Neural progenitor cell (in vitro differentiated cells): ENCODE results near the gene UBE2QL1. TPM values are rescaled to one million over a fixed set of nuclear protein-coding genes. Genes with fewer than 3 reads are reported as not detected.

ENCODE experiments used
- DNase-seq: peaks from one replicate; pipeline ENCODE4 v3.0.0-alpha.2; 2016; ENCODE audit warnings: low spot score
- H2AFZ ChIP-seq: fragments of 200-600 bp; sonication (generic); replicated peaks from 2 replicates; pipeline ENCODE4 v1.6.1; 2016; ENCODE audit warnings: antibody characterized with exemption
- H3F3A ChIP-seq: fragments of 200-600 bp; sonication (generic); 2 replicates; pipeline ENCODE4 v1.6.1; 2016; ENCODE audit warnings: antibody characterized with exemption, low read depth
- H3K27ac ChIP-seq: fragments of 200-600 bp; sonication (generic); 2 replicates; pipeline ENCODE4 v1.5.1; 2016; ENCODE audit warnings: mild to moderate bottlenecking
- H3K27me3 ChIP-seq: fragments of 200-600 bp; sonication (generic); 2 replicates; pipeline ENCODE4 v1.6.1; 2016; ENCODE audit warnings: mild to moderate bottlenecking, moderate library complexity
- H3K36me3 ChIP-seq: fragments of 200-600 bp; sonication (generic); 2 replicates; pipeline ENCODE4 v1.5.1; 2016
- H3K4me1 ChIP-seq: fragments of 200-600 bp; sonication (generic); 2 replicates; pipeline ENCODE4 v1.6.1; 2016; ENCODE audit warnings: mixed run types
- H3K4me2 ChIP-seq: fragments of 200-600 bp; sonication (generic); 2 replicates; pipeline ENCODE4 v1.6.1; 2016
- H3K4me3 ChIP-seq: fragments of 200-600 bp; sonication (generic); 2 replicates; pipeline ENCODE4 v1.5.1; 2016
- H3K79me2 ChIP-seq: fragments of 200-600 bp; sonication (generic); 2 replicates; pipeline ENCODE4 v1.6.1; 2016; ENCODE audit warnings: low read depth
- H3K9ac ChIP-seq: fragments of 200-600 bp; sonication (generic); 2 replicates; pipeline ENCODE4 v1.6.1; 2016
- H3K9me3 ChIP-seq: fragments of 200-600 bp; sonication (generic); 2 replicates; pipeline ENCODE4 v1.5.1; 2016; ENCODE audit warnings: low read depth
- H4K20me1 ChIP-seq: fragments of 200-600 bp; sonication (generic); 2 replicates; pipeline ENCODE4 v1.6.1; 2016; ENCODE audit warnings: low read depth
- H3K27ac Mint-ChIP-seq: 3 replicates; pipeline ENCODE4 v1.8.0; 2021; ENCODE audit warnings: mixed read lengths
- H3K27me3 Mint-ChIP-seq: 2 replicates; pipeline ENCODE4 v1.8.0; 2022; ENCODE audit warnings: low read depth, mild to moderate bottlenecking, inconsistent platforms, moderate library complexity, mixed read lengths; ENCODE audit not compliant: insufficient read depth
- H3K36me3 Mint-ChIP-seq: 3 replicates; pipeline ENCODE4 v1.8.0; 2021; ENCODE audit warnings: mixed read lengths
- H3K4me1 Mint-ChIP-seq: 3 replicates; pipeline ENCODE4 v1.8.0; 2021; ENCODE audit warnings: mixed read lengths
- H3K4me3 Mint-ChIP-seq: 3 replicates; pipeline ENCODE4 v1.8.0; 2021; ENCODE audit warnings: mild to moderate bottlenecking, moderate library complexity, mixed read lengths
- H3K9me3 Mint-ChIP-seq: 3 replicates; pipeline ENCODE4 v1.8.0; 2020; ENCODE audit warnings: mixed read lengths
- EZH2 ChIP-seq: fragments of 200-600 bp; sonication (generic); IDR thresholded peaks from 2 replicates; pipeline ENCODE4 v1.6.1; 2017; ENCODE audit warnings: antibody characterized with exemption, mild to moderate bottlenecking, moderate library complexity
- EZH2phosphoT487 ChIP-seq: fragments of 200-600 bp; sonication (generic); IDR thresholded peaks from 2 replicates; pipeline ENCODE4 v1.6.1; 2017; ENCODE audit warnings: antibody characterized with exemption
- total RNA-seq: library from RNA; depleted of rRNA; stranded (reverse); fragments of >200 nt; gene quantifications from 2 replicates; pipeline ENCODE4 v1.2.3, GENCODE V29; 2015; ENCODE audit warnings: low replicate concordance
- TF ChIP-seq, protein P1 (sequence below): fragments of 200-600 bp; sonication (generic); IDR thresholded peaks from 2 replicates; pipeline ENCODE4 v1.5.1; 2017; ENCODE audit warnings: antibody characterized with exemption, mild to moderate bottlenecking

UBE2QL1 gene
- total RNA-seq, 1 donor from 2014 or later, result 0.30 TPM

DNA sequence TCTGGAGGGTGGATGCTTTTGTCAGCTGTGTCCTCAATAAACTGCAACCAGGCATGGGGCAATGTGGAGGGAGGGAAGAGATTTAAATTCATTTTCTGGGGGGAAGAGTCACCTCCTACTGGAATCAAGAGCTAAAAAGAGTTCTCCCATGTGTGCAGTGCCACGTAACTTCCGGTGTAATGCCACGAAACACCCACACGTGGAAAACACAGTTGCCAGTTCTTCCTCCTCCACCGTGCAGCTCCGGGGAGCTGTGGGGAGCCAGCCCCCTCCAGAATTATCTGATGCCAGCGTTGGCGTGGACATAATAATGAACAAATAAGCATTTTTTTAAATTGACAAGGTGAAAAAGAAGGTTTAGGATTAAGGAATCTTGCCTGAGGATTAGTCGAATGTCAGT lies 38.2 kb upstream of the UBE2QL1 start:
- no peaks in the 10 kb centered on the region for H4K20me1 ChIP-seq
- TF ChIP-seq, protein P1, sequence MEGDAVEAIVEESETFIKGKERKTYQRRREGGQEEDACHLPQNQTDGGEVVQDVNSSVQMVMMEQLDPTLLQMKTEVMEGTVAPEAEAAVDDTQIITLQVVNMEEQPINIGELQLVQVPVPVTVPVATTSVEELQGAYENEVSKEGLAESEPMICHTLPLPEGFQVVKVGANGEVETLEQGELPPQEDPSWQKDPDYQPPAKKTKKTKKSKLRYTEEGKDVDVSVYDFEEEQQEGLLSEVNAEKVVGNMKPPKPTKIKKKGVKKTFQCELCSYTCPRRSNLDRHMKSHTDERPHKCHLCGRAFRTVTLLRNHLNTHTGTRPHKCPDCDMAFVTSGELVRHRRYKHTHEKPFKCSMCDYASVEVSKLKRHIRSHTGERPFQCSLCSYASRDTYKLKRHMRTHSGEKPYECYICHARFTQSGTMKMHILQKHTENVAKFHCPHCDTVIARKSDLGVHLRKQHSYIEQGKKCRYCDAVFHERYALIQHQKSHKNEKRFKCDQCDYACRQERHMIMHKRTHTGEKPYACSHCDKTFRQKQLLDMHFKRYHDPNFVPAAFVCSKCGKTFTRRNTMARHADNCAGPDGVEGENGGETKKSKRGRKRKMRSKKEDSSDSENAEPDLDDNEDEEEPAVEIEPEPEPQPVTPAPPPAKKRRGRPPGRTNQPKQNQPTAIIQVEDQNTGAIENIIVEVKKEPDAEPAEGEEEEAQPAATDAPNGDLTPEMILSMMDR, result no peak
- TF ChIP-seq EZH2phosphoT487, result no peak
- TF ChIP-seq EZH2, result no peak
- H3K27ac ChIP-seq, result no peak overlapping the region

DNA sequence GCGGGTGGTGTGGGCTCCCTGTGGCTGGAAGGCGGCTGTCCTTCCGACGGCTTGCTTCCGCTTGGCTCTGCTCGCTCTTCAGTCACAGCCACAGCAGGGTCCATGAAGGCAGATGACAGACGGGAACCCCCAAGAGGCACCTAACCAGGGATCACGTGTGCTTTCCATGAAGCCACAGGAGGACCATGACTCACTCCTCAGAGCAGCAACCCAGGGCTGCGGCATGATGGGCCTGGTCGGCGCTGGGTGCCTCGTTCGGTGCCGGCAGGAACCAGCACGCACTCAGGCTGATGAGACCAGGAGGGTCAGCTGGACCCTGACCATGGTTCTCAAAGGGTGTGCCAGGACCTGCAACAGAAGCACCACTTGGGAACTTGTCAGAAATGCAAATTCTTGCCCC lies 37.5 kb upstream of the UBE2QL1 start:
- no peak for DNase-seq
- H3K4me1 Mint-ChIP-seq, result peaks cover 4% of the 10 kb centered on the region
- H3K27me3 ChIP-seq, result no peaks in the 10 kb centered on the region
- no peaks in the 10 kb centered on the region for H3K79me2 ChIP-seq
- peaks cover 8% of the 10 kb centered on the region for H3K4me1 ChIP-seq
- no peak overlapping the region for H3K27ac Mint-ChIP-seq
- no peaks in the 10 kb centered on the region for H3F3A ChIP-seq
- H3K36me3 ChIP-seq, result no peaks in the 10 kb centered on the region
- no peak overlapping the region for H3K4me2 ChIP-seq
- no peaks in the 10 kb centered on the region for H3K9me3 ChIP-seq
- no peak overlapping the region for H3K4me3 Mint-ChIP-seq
- H4K20me1 ChIP-seq, result no peaks in the 10 kb centered on the region
- H3K27me3 Mint-ChIP-seq, result peaks cover 5% of the 10 kb centered on the region
- no peak overlapping the region for H2AFZ ChIP-seq
- H3K9ac ChIP-seq, result no peak overlapping the region
- H3K36me3 Mint-ChIP-seq, result no peaks in the 10 kb centered on the region
- no peaks in the 10 kb centered on the region for H3K9me3 Mint-ChIP-seq
- TF ChIP-seq, protein P1, result no peak
- TF ChIP-seq EZH2 (no peak), EZH2phosphoT487 (no peak)
- no peak overlapping the region for H3K27ac ChIP-seq
- H3K4me3 ChIP-seq, result no peak overlapping the region

More for the DNA sequence above, 38.2 kb upstream of the UBE2QL1 start:
- H3K9me3 Mint-ChIP-seq, result no peaks in the 10 kb centered on the region
- H3K27me3 Mint-ChIP-seq, result peaks cover 5% of the 10 kb centered on the region
- Histone ChIP-seq H3K79me2 (no peaks in the 10 kb centered on the region), H3K9me3 (no peaks in the 10 kb centered on the region), H2AFZ (no peak overlapping the region), H3K27me3 (no peaks in the 10 kb centered on the region), H3K4me2 (no peak overlapping the region), H3K9ac (no peak overlapping the region), H3F3A (no peaks in the 10 kb centered on the region), H3K4me3 (no peak overlapping the region), H3K36me3 (no peaks in the 10 kb centered on the region), H3K4me1 (peaks cover 8% of the 10 kb centered on the region)
- H3K36me3 Mint-ChIP-seq, result no peaks in the 10 kb centered on the region
- H3K4me1 Mint-ChIP-seq, result peaks cover 4% of the 10 kb centered on the region
- DNase-seq, result no peak
- H3K27ac Mint-ChIP-seq, result no peak overlapping the region
- no peak overlapping the region for H3K4me3 Mint-ChIP-seq

DNA sequence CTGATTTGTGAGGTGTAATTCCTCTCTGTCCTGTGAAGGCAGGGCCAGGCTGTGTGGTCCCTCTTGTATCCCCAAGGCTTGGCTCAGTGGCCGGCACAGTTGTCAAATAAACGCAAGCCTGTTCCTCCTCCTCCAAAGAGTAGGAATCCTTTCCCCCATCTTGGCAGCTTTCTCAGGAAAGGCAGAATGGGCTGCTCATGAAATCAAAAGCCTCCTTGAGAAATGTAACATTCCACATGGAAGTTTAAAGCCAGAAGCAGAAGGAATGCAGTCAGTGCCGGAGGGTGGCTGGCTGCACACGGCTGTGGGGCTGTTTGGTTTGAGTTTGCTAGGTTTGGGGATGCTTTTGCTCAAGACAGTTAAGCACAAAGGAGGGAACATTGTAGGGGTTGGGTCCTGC lies 35.8 kb upstream of the UBE2QL1 start:
- TF ChIP-seq, protein P1, result no peak
- TF ChIP-seq EZH2, result no peak
- no peak for TF ChIP-seq EZH2phosphoT487
- no peaks in the 10 kb centered on the region for H3K9me3 ChIP-seq
- no peak overlapping the region for H3K27ac Mint-ChIP-seq
- H2AFZ ChIP-seq, result no peak overlapping the region
- H3K27ac ChIP-seq, result no peak overlapping the region
- H4K20me1 ChIP-seq, result no peaks in the 10 kb centered on the region
- H3K36me3 Mint-ChIP-seq, result no peaks in the 10 kb centered on the region
- no peaks in the 10 kb centered on the region for H3F3A ChIP-seq
- no peaks in the 10 kb centered on the region for H3K4me1 ChIP-seq
- no peaks in the 10 kb centered on the region for H3K79me2 ChIP-seq
- no peaks in the 10 kb centered on the region for H3K36me3 ChIP-seq
- H3K27me3 Mint-ChIP-seq, result peaks cover 10% of the 10 kb centered on the region
- H3K4me3 ChIP-seq, result no peak overlapping the region
- no peaks in the 10 kb centered on the region for H3K4me1 Mint-ChIP-seq
- no peak overlapping the region for H3K4me3 Mint-ChIP-seq
- DNase-seq, result no peak
- H3K27me3 ChIP-seq, result no peaks in the 10 kb centered on the region
- no peaks in the 10 kb centered on the region for H3K9me3 Mint-ChIP-seq
- no peak overlapping the region for H3K9ac ChIP-seq
- H3K4me2 ChIP-seq, result no peak overlapping the region
